Gastrocnemius medialis (tissue), 4 donors: ENCODE data around the gene RGR. TPM values are rescaled to one million over a fixed set of nuclear protein-coding genes. Genes with fewer than 3 reads are reported as not detected.

Source experiments
- ATAC-seq, 2 donors: fragments of 150-250 bp; one replicate each; pipeline ENCODE4 v1.9.1; 2016
- DNase-seq, 2 donors: peaks; one replicate each; pipeline ENCODE4 v3.0.0-alpha.2; 2019
- H3K27ac ChIP-seq, 4 donors: fragments of 200-600 bp; sonication (generic); 1 replicate in 1 of 4; 2 replicates in 3 of 4; pipeline ENCODE4 v1.5.1; 2016 to 2018; ENCODE audit warnings: mild to moderate bottlenecking in 2 of 4, moderate library complexity in 1 of 4
- H3K27me3 ChIP-seq, 3 donors: fragments of 200-600 bp; sonication (generic) in 2 of 3; 1 replicate in 1 of 3; 2 replicates in 2 of 3; pipeline versions ENCODE4 v1.5.1 to v1.6.0; 2016 to 2019; ENCODE audit warnings: mild to moderate bottlenecking in 1 of 3, moderate library complexity in 1 of 3
- H3K36me3 ChIP-seq, 2 donors: fragments of 200-600 bp; sonication (generic) in 1 of 2; one replicate each; pipeline ENCODE4 v1.5.1; 2017 to 2018
- H3K4me1 ChIP-seq, 2 donors: fragments of 200-600 bp; sonication (generic) in 1 of 2; one replicate each; pipeline ENCODE4 v1.5.1; 2016 to 2017; ENCODE audit warnings: mild to moderate bottlenecking in 2 of 2
- H3K4me3 ChIP-seq, 4 donors: fragments of 200-600 bp; sonication (generic) in 3 of 4; 1 replicate in 1 of 4; 2 replicates in 3 of 4; pipeline ENCODE4 v1.5.1; 2016 to 2019; ENCODE audit warnings: mild to moderate bottlenecking in 2 of 4
- H3K9me3 ChIP-seq, 3 donors: fragments of 200-600 bp; sonication (generic) in 2 of 3; 1 replicate in 1 of 3; 2 replicates in 2 of 3; pipeline ENCODE4 v1.5.1; 2016 to 2019
- POLR2A ChIP-seq, 2 donors: fragments of 450-650 bp; IDR thresholded peaks; one replicate each; pipeline ENCODE4 v1.6.1; 2017; ENCODE audit warnings: antibody characterized with exemption in 2 of 2, mild to moderate bottlenecking in 2 of 2, moderate library complexity in 2 of 2
- in situ Hi-C, 4 donors: fragments of 200-750 bp; cut with MboI; loops; one replicate each; pipeline versions ENCODE4 v1.15.0 to v1.8.0; 2017; ENCODE audit warnings: low sequenced_read_pairs in 4 of 4
- intact Hi-C: fragments of 100-400 bp; cut with DNase I; formaldehyde crosslinking; loops from one replicate; pipeline ENCODE4 v1.15.1; 2023; ENCODE audit warnings: low total_unique reads
- total RNA-seq, 4 donors: library from RNA; depleted of rRNA; stranded (reverse); fragments of >200 nt; gene quantifications; one replicate each; pipeline versions ENCODE4 v1.1.0 to v1.2.3, GENCODE V29; 2016
- TF ChIP-seq, protein P1 (sequence below), 5 experiments: fragments of 450-650 bp in 3 of 5; fragments of 200-600 bp in 2 of 5; sonication (generic) in 2 of 5; IDR thresholded peaks in 4 of 5; conservative IDR thresholded peaks in 1 of 5; 1 replicate in 4 of 5; 2 replicates in 1 of 5; pipeline ENCODE4 v1.5.1; 2016 to 2019; ENCODE audit warnings: antibody characterized with exemption in 5 of 5, mild to moderate bottlenecking in 3 of 5, moderate library complexity in 3 of 5

Gene RGR
- total RNA-seq, 4 donors from 2014 or later: 0.22 TPM; not detected in 3

DNA sequence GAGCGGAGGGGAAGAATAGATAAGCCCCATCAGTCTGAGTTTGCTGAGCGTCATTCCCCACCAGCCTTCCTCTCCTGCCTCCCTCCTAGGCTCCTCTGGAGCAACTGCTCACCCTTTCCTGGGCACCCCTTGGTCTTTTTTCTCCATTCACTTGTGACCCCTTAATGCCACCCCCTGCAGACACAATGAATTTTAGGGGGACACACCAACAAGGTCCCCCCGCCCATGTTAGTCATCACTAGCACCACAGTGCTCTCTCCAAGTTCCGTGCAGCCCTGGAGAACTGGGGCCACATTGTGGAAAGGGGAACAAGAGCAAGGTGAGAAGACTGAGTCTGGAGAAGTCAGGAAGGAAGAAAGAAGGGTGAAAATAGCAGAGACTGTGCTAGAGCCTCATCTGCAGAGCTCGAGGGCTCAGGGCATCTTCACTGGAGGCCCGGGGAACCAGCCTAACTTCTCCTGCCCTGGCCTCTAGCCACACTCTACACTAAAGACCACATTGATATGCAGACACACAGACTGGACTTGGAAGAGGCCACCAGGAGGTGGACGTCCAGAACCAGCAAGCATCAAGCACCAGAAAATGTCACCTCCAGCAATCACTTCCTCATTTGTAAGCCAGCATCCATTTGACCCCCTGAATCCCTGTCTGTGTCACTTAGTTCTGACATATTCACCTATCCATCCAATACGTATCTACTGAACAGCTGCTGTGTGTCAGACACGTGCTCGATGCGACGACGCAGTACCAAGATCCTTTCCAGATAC is 17.5 kb downstream of the RGR start:
- no peak for DNase-seq
- intact Hi-C loops (no loop called here), in situ Hi-C loops (loop anchor here (5.0 to 10.0 kb wide), 4 partner anchors 102 to 280 kb away; no protein-coding TSS in a partner anchor)
- TF ChIP-seq, protein P1, sequence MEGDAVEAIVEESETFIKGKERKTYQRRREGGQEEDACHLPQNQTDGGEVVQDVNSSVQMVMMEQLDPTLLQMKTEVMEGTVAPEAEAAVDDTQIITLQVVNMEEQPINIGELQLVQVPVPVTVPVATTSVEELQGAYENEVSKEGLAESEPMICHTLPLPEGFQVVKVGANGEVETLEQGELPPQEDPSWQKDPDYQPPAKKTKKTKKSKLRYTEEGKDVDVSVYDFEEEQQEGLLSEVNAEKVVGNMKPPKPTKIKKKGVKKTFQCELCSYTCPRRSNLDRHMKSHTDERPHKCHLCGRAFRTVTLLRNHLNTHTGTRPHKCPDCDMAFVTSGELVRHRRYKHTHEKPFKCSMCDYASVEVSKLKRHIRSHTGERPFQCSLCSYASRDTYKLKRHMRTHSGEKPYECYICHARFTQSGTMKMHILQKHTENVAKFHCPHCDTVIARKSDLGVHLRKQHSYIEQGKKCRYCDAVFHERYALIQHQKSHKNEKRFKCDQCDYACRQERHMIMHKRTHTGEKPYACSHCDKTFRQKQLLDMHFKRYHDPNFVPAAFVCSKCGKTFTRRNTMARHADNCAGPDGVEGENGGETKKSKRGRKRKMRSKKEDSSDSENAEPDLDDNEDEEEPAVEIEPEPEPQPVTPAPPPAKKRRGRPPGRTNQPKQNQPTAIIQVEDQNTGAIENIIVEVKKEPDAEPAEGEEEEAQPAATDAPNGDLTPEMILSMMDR (IDR thresholded peaks at IDR 0.05 in 4 of 5, conservative IDR thresholded peaks at IDR 0.05 in 1 of 5): no peak
- TF ChIP-seq POLR2A (IDR thresholded peaks at IDR 0.05): no peak
- no peak for ATAC-seq
- Histone ChIP-seq H3K27me3 (peaks cover 4 to 11% (median 6%) of the 10 kb centered on the region in 3 donors), H3K4me1 (no peaks in the 10 kb centered on the region), H3K9me3 (no peaks in the 10 kb centered on the region), H3K36me3 (no peaks in the 10 kb centered on the region), H3K4me3 (no peak overlapping the region), H3K27ac (no peak overlapping the region)

DNA sequence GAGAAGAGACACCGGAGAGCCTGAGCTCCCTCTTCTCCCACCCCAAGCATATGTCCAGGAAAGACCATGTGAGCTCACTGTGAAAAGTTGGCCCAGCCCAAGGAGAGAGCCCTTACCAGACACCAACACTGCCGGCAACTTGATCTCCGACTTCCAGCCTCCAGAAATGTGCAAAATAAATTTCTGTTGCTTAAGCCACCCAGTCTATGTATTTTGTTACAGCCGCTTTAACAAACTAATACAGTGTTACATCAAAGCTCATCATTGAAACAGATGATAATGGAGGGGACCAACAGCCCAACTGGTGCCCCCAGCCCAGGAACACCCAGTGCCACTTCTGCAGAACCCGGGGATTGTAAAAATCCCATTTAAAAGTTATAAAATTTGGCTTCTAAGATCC is 18.9 kb downstream of the RGR start:
- Histone ChIP-seq H3K4me3 (no peak overlapping the region), H3K27me3 (peaks cover 0 to 3% (median under 1%) of the 10 kb centered on the region in 3 donors), H3K27ac (no peak overlapping the region), H3K9me3 (no peaks in the 10 kb centered on the region), H3K36me3 (no peaks in the 10 kb centered on the region), H3K4me1 (no peaks in the 10 kb centered on the region)
- ATAC-seq (no peak), DNase-seq (no peak)
- in situ Hi-C loops (loop anchor here (5.0 to 10.0 kb wide), 4 partner anchors 101 to 279 kb away; no protein-coding TSS in a partner anchor), intact Hi-C loops (loop anchor here (1.0 kb wide), 2 partner anchors 112 to 274 kb away; no protein-coding TSS in a partner anchor)
- TF ChIP-seq POLR2A (IDR thresholded peaks at IDR 0.05): no peak
- TF ChIP-seq, protein P1 (IDR thresholded peaks at IDR 0.05 in 4 of 5, conservative IDR thresholded peaks at IDR 0.05 in 1 of 5): no peak

DNA sequence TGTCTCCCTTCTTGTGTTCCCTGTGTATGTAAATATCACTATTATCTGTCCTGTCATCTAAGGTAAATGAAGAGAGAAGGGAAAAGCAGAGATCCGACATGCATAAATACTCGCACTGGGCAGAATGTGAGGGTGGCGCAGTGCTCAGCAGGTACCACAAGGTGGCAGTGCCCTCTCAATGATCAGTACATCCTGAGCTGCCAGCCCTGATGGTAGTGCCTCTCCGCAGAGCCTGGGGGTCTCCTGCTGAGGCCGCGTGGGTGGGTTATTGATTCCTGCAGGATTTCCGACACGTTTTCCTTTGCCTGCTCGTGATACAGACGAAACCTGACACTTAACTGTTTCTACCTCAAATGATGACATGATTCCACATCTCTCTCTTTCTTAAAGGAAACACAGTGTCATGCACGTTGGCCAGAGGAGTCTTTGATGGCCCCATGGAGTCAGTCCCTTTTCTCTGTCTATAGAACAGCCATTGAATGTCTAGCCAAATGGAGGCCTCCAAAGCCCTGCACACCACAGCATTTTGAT is 19.8 kb downstream of the RGR start:
- ATAC-seq (peak; percentile 80 to 82), DNase-seq (peak; percentile 16 to 49)
- TF ChIP-seq, protein P1 (IDR thresholded peaks at IDR 0.05 in 4 of 5, conservative IDR thresholded peaks at IDR 0.05 in 1 of 5): peak; percentile 78 to 92 (median 82)
- TF ChIP-seq POLR2A (IDR thresholded peaks at IDR 0.05): no peak
- Histone ChIP-seq H3K9me3 (no peaks in the 10 kb centered on the region), H3K36me3 (no peaks in the 10 kb centered on the region), H3K4me1 (no peaks in the 10 kb centered on the region), H3K4me3 (no peak overlapping the region), H3K27me3 (peaks cover 0 to 5% (median 2%) of the 10 kb centered on the region in 3 donors), H3K27ac (no peak overlapping the region)
- in situ Hi-C loops: loop anchor here (5.0 to 10.0 kb wide), 5 partner anchors 100 to 278 kb away; no protein-coding TSS in a partner anchor
- intact Hi-C loops: loop anchor here (1.0 kb wide), 2 partner anchors 111 to 273 kb away; no protein-coding TSS in a partner anchor

DNA sequence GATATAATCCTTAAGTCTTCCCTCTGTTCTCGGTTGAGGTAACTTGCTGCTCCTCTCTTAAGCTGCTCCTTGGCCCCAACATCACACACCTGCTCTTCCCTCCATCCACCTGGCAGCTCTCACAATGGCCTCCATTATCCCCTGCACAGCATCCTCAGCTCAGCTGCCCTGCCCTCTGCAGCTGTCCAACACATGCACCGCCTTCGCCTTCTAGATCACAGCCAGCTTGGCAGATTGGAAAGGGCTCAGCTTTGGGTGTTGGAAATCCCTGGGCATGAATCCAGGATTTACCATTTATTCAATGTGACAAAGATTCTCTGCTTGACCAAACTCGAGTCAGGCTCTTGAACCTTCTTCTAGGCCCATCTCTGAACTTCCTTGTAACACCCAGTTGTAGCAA is 20.6 kb downstream of the RGR start:
- ATAC-seq (no peak), DNase-seq (no peak)
- Histone ChIP-seq H3K4me3 (no peak overlapping the region), H3K9me3 (no peaks in the 10 kb centered on the region), H3K4me1 (no peaks in the 10 kb centered on the region), H3K27ac (no peak overlapping the region), H3K27me3 (peaks cover 0 to 6% (median 2%) of the 10 kb centered on the region in 3 donors), H3K36me3 (no peaks in the 10 kb centered on the region)
- TF ChIP-seq, protein P1 (IDR thresholded peaks at IDR 0.05 in 4 of 5, conservative IDR thresholded peaks at IDR 0.05 in 1 of 5): no peak
- TF ChIP-seq POLR2A (IDR thresholded peaks at IDR 0.05): no peak
- in situ Hi-C loops (loop anchor here in 3 of 4 donors (5.0 to 10.0 kb wide), 4 partner anchors 99 to 267 kb away; no protein-coding TSS in a partner anchor), intact Hi-C loops (no loop called here)
